Stimulated activated CD4-positive, alpha-beta T cell treated with anti-CD3 and anti-CD28 coated beads, Interleukin-1b, Interleukin-23, amount 100 ng/mL, for 48 hours (primary cell): ENCODE measurements around the gene ATP8A2.

Experiments
- DNase-seq: peaks from one replicate; pipeline ENCODE4 v3.0.0-alpha.2; 2020

Gene ATP8A2

GRCh38 chr13:25867038-25867437 lies 495.3 kb downstream of the ATP8A2 start:
- no peak for DNase-seq

GRCh38 chr13:25868490-25868889 lies 496.7 kb downstream of the ATP8A2 start:
- no peak for DNase-seq

GRCh38 chr13:25869941-25870340 lies 498.2 kb downstream of the ATP8A2 start:
- no peak for DNase-seq

GRCh38 chr13:25871389-25872125 lies 499.8 kb downstream of the ATP8A2 start:
- DNase-seq, result no peak

- peak; percentile 18 for DNase-seq
Measured at GRCh38 chr13:25872481-25873241, 500.9 kb downstream of the ATP8A2 start.

- DNase-seq, result no peak
Measured at GRCh38 chr13:25873242-25873612, 501.5 kb downstream of the ATP8A2 start.

GRCh38 chr13:25874064-25874737 lies 502.4 kb downstream of the ATP8A2 start:
- DNase-seq, result no peak

GRCh38 chr13:25874907-25875306 lies 503.1 kb downstream of the ATP8A2 start:
- DNase-seq, result peak; percentile 58

GRCh38 chr13:25876247-25876646 lies 504.5 kb downstream of the ATP8A2 start:
- no peak for DNase-seq

GRCh38 chr13:25879466-25879865 lies 507.7 kb downstream of the ATP8A2 start:
- no peak for DNase-seq

- DNase-seq, result no peak
Measured at GRCh38 chr13:25881136-25881926, 509.6 kb downstream of the ATP8A2 start.

- no peak for DNase-seq
Measured at GRCh38 chr13:25881971-25882451, 510.2 kb downstream of the ATP8A2 start.

- no peak for DNase-seq
Measured at GRCh38 chr13:25882466-25883357, 510.9 kb downstream of the ATP8A2 start.

- no peak for DNase-seq
Measured at GRCh38 chr13:25885418-25885817, 513.6 kb downstream of the ATP8A2 start.

- DNase-seq, result peak; percentile 37
Measured at GRCh38 chr13:25886438-25887214, 514.9 kb downstream of the ATP8A2 start.

GRCh38 chr13:25887962-25888655 lies 516.3 kb downstream of the ATP8A2 start:
- no peak for DNase-seq

GRCh38 chr13:25890671-25891212 lies 519.0 kb downstream of the ATP8A2 start:
- DNase-seq, result no peak

- DNase-seq, result no peak
Measured at GRCh38 chr13:25898991-25899390, 527.2 kb downstream of the ATP8A2 start.

GRCh38 chr13:25899464-25899863 lies 527.7 kb downstream of the ATP8A2 start:
- no peak for DNase-seq

GRCh38 chr13:25899952-25900351 lies 528.2 kb downstream of the ATP8A2 start:
- DNase-seq, result no peak
